NCI-H128 (cell line): Measurements from ENCODE around the gene PTPRD.
"Not testable (repeated sequence)": the region's sequence is repeated elsewhere in the genome, so short reads cannot be mapped to it uniquely, and the experiment has no call there.

ENCODE experiments used
- DNase-seq: peaks from one replicate; lab custom pipeline; 2025; ENCODE audit not compliant: unreplicated experiment; lab: John Stamatoyannopoulos, UW

Gene PTPRD

DNA sequence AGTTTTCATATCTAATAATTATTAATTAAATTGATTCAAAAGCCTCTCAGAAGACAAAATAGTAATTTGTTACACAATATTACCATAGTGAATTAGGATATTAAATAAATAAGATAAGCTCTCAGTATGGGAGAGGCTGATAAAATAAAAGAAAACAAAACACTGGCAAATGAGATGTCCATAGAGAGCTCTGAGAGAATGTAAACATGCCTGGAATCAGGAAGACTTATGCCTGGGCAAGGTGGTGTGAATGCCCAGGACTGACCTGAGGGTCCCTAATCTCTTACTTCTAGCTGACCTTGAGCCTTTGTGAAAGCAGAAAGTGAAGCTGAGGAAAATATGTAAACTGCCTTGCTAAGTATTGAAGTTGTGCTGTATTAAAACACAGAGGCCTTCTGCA lies 616.5 kb downstream of the PTPRD start:
- no peak for DNase-seq

DNA sequence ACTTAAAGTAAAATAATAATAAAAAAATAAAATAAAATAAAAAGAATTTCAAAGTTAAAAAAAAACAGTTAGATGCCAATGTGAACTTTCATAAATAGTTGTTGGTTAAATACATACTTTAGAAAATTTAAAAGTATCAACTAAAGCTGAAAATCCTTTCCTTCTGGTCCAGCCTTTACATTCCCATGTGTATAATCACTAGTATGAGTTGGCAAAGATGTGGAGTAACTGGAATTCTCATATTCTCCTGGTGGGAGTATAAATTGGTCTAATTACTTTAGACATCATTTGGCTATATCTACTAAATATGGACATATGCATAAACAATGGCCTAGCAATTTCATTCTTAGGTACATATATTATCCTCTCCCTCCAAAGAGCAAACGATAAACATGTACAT lies 619.9 kb downstream of the PTPRD start:
- no peak for DNase-seq

DNA sequence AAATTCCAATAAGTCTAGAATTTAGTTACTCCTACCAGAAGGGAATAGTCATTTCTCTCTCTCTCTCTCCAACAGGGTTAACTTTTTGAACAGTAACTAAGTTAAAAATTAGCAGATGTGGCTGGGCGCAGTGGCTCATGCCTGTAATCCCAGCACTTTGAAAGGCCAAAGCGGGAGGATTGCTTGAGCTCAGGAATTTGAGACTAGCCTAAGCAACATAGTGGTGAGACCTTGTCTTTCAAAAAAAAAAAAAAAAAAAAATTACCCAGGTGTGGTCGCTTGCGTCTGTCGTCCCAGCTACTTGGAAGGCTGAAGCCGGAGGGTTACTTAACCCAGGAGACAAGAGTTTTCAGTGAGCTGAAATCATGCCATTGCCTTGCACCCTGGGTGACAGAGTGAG lies 639.7 kb downstream of the PTPRD start:
- DNase-seq: no peak

DNA sequence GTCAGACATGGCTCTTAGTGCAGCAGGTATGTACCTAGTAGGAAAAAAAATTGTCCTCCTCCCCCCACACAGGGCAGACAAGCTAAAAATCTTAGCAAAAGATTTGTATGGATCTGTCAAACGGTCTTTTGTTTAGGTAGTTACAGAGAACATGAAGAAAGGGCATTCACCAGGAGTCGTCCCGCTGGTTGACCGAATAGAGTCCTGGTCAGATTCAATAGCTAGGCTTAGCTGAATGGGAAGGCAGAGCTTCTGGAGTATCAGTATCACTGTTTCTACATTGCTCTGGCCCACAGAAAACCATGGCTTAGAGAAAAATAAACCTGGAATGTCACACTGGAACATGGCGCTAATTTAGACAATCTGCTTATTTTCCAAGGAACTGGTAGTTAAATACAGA lies 642.3 kb downstream of the PTPRD start:
- no peak for DNase-seq

DNA sequence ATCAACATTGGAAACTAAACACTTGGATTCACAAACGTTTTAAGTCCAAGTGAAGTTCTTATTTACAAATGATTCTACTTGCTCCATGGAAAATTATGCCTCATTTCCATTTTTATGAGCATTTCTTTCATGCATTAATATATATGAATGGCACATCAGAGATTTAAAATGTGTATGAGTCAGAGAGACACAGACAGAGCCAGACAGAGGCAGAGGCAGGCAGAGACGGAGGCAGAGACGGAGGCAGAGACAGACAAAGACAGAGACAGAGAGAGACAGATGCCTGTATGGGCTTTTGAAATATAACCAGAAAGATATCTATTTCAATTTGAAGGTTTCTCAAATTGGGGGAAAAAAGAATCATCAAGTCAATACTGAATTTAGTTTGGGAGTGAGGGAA lies 649.0 kb downstream of the PTPRD start:
- DNase-seq: no peak

DNA sequence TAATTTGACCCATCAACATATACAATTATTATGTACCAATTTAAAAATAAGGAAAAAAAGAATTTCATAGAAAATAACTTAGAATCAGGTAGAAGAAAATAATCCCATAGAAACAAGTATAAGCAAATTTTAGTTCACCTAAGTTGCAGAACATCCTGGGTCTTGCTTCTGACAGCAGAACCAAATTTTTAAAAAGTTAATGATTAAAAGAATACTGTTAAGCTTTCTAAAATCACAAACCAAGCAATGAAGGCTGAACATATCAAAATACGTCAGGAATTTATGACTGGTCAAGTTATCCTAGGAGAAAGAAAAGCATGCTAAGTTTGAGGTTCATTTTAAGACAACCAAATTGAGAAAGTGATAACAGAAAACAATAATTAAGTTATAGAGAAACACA lies 650.9 kb downstream of the PTPRD start:
- DNase-seq: no peak

DNA sequence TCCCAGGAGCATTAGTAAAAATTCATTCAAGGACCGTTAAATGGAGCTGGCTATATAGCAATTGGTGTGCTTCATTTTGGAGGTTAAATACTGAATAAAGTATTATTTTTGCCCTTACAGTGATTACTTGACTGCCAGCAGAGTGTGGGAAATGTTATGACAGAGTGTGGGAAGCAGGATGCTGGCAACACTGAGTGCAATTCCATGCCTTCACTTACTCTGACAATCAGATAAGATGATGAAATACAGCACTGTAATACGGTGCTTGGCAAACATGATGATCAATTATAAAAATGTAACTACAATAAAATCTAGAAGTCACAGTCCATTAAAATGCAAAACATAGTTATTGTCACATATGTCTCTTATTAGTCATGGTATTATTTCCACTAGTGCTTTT lies 651.3 kb downstream of the PTPRD start:
- no peak for DNase-seq

DNA sequence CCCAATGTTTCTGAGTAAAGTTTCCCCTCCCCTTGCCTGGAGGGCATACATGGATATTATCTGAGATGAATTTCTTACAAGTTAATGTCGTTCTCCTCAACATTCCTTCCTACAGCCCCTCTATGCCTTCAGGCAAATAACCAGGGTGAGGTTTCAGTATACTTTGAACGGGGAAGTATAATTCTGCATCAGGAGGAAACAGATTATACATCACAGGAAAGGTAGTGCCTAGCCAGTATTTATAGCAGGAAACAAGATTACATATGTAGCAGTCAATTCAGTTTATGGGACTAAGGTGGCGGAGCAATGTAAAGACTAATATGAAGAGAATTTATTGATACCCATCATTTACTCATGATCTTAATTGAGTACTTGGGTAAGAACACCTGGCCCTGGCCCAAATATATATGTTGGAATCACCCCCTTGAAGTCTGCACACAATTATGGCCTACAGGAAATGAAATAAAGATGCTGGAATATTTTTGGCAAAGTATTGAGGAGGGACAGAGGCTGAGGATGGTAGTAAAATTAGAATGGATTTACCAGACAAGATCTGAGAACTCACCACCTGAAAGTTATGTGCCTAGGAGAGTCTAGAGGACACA lies 661.1 kb downstream of the PTPRD start:
- DNase-seq: no peak

DNA sequence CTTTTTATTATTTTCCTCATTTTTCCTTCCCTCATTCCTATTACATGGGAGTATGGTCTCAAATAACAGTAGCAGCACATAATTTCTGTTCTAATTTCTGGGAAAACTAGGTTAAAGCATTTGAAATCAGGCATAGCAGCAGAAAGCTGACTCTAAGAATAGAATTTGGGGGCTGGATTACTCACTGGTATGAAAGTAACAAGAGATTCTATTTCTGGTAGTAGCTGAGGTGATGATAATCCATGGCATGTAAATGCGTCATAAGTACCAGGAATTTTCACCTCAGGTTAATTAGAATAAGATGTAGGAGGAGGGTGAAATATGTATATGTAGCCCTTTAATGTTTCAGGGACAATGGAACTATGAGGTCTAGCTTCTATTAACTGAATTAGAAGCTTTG lies 662.0 kb downstream of the PTPRD start:
- DNase-seq: no peak

DNA sequence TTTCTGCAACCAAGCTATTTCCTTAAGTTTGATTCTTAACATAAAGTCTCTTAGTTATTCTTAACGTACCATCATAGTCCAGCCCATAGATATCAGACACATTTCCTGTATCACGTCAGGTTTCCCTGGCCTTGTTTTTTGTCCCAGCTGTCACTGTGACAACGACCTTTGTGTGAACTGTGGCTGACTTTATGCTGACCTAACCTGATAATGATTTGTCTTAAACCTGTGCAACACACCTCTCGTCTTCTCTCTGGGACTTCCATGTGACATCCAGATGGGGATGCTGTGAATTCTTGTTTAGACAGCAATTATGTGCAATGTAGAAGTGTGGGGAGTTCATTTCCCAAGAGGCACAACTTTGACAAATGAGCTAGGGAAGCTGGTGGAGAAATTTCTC lies 662.8 kb downstream of the PTPRD start:
- DNase-seq: no peak

DNA sequence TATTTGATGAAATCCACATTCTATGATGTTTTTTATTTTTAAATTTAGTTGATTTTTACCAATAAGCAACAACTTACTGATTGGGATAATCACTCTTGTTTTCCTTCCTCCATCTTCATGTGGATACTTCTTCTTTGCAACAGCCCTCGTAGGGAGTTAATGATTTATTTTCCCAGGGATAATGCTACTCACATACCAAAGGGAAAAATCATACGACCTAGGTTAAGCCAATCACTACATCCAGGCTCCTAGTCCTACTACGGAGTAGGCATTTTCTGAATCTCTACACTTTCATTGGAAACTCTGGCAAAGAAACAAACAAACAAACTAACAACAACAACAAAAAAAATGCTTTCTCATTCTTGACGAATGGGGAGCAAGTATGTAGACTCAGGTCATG lies 663.4 kb downstream of the PTPRD start:
- no peak for DNase-seq

DNA sequence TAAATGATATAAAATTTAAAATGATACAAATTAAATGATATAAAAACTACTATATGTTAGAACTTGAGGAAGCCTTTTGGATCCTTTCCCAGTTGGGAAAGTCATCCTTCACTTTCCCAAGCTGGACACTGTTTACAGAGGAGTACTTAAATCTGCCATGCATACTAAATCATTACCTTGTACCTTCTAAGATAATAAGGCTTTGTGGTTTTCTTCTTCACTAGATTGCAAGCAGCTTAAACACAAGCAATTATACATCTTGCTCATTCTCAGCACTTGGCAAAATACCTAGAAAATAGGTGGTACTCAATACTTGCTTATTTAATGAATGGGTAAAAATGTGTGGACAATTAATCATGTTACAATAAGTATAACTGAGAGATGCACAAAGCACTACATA lies 666.8 kb downstream of the PTPRD start:
- DNase-seq: no peak

DNA sequence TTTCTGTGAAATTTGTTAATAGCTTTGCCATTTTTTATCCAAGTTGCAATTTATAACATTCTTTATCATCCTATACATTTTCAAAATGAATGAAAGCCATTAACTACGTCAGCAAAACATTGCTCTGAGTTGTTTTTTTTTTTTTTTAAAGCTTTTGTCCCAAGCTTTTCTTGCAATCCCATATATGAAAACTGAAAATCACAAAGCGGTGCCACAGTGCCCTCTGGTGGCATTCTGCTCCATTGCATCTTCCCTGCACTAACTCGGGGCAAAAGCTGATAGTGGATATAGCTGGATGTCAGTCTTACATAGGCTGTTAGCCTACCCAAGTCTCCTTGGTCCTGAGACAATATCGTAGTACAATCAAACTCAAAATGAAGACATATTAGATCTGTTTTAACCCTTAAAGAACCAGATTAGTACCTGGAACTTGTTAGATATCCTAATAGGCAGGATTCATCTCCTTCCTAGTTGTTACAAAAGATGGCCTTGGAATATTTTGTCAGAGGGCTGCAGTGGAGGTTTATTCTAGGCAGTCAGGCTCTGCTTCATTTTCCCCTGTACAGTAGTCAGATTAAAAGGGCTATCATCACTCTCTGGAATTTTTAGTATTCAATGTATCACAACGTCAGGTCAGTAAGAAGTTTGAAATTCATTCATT lies 669.9 kb downstream of the PTPRD start:
- peak; percentile 62 for DNase-seq

DNA sequence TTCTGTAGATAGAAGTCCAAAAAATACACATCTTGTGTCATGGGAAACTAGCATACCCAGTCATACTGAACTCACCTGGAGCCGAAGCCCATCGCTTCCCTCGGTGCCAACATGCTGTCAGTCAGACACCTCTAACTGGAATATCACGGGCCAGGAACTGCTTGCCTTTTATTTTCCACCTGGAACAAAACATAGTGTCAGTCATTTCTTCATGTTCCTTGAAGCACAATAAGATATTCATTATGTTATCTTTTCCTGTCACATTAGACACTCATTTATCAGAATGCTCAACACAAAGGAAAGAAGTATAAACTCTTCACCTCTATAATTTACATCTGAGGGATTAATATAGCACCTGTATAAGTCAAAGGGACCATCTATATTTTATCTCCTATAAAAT lies 674.4 kb downstream of the PTPRD start:
- no peak for DNase-seq

DNA sequence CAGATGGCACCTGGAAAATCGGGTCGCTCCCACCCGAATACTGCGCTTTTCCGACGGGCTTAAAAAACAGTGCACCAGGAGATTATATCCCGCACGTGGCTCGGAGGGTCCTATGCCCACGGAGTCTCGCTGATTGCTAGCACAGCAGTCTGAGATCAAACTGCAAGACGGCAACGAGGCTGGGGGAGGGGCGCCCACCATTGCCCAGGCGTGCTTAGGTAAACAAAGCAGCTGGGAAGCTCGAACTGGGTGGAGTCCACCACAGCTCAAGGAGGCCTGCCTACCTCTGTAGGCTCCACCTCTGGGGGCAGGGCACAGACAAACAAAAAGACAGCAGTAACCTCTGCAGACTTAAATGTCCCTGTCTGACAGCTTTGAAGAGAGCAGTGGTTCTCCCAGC lies 681.3 kb downstream of the PTPRD start:
- not testable (repeated sequence) for DNase-seq

DNA sequence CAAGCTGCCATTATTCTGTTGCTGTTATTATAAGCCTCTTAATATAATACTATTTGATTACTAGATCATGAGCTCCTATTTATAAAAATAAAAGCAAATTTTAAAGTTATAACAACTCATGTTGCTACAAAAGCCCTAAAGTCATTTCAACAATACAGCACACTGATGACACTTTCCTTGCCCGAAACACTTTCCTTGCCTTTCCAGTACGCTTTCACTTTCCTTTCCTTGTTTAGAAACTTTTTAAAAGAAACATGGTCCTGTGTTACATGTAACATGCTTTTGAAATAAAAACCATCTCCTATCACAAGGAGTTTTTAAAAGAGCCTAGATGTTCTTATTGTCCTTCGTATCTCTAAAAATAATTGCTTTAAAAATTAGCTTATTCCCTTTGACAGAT lies 688.4 kb downstream of the PTPRD start:
- no peak for DNase-seq

DNA sequence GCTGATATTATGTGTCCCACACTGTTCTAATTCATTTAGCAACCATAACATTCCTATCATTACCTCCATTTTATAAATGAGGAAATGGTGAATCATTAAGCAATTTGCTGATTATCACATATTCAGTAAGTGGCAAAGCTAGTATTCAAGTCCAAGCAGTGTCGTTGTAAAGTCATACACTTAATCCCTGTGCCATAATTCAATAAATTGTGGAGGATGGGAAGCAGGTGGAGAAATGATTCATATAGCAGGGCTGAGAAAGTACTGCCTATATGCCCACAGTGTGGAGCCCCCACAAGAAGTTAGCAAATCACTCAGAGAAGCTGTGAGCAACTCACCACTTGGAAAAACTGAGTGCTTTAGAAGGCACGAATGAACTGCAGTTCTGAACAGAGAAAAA lies 691.0 kb downstream of the PTPRD start:
- DNase-seq: no peak

DNA sequence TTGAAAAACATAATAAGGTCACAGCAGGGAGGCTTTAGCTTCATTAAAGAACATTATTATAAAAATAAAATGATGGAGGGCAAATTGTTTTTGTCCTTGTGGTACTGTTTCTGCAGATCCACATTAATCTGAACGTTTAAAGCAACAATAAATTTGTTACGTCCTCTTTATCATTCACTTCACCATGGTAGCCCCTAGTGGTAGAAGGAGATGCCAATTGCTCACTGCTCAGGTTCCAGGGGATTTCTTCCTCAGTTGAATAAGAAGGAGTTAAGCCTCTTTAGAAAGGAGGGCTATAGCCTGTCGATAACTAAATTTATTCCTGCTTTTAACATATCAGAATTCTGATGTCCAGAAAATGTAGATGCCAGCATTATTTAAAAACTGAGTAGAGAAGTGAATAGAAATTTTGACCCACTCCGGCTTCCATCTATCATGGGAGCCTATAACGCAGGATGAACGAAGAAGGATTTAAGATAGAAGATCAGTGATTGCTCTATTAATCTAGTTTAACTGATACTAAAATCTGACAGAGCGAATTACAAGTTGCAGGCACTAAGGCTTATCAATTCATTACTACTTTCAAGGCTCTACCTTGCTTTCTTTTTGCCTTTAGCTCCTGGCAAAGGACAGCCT lies 692.3 kb downstream of the PTPRD start:
- DNase-seq: no peak

DNA sequence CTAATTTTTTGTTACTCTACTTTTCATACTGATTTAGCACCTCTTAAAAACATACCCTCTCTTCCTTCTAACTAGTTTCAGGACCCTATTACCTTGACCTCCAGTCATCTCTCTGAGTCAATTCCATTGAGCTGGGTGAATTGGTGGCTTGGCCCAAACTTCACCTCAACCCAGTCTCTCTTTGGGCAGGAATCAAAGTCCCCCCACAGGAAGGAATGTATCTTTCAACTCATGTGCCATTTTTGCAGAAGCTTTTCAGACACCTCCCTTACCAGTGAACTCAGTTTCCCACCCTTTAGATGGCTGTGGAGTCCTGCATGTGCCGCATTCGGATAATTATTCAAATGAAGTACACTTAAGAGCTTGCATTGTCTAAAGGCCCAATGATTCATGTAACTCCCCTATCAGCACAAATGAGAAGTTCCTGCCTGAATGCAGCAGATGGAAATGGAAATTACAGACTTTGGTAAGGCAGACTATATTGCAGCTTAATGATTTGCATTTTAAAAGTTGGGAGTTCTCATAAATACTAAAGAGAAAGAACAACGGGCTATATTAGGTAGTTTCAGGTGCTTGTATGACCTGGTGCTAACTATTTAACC lies 693.5 kb downstream of the PTPRD start:
- no peak for DNase-seq

DNA sequence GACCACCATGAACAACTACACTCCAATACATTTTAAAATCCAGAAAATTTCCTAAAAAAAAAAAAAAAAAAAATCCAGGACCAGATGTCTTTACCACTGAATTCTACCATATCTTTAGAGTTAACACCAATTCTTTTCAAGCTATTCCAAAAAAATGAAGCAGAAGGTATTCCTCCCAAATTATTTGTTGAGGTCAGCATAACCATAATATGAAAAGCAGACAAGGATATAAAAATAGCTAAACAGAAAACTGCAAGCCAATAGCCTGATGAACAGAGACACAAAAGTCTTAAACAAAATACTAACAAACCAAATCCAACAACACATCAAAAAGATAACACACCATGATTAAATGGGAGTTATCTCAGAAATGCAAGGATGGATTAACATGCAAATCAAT lies 695.4 kb downstream of the PTPRD start:
- no peak for DNase-seq

DNA sequence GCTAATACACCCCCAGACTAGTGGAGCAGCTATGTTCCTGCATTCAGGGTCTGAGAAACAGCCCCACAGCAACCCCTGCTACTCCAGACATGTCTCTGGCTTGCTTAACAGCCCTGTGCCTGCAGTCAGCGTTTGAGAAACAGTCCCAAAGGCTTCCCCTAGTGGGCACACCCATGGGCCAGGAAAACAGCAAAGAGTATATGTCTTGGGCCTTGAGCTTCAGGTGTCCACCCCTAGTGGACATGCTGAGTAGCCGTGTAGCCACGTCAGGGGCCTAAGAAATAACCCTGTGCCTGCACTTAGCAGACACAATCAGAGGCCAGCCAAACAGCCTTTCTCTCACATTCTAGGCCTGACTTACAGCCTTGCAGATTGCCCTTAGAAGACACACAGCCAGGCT lies 698.6 kb downstream of the PTPRD start:
- no peak for DNase-seq

DNA sequence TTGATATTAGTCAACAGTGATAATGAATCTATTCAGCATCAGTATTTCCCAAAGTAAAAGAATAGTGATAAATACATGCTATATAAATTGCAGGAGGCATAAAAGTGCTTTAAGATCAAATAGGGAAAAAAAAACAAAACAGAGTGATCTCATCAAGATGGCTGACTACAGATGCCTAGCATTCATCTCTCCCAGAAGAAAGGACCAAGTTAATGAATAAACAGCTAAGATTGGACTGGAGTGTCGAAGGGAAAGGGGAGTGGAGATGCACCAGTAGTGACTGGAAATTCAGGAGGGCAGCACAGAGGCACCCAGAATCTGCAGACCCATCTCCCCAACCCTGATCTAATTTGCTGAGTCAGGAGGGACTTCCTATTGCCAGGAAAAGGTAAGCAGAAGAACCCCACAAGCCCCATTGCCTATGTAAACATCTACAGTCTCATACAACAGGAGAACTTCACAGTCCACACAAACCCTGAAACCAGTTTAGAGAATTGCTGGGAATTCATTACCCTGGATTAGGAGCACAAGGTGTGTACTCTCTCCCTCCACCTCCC lies 699.4 kb downstream of the PTPRD start:
- no peak for DNase-seq
